Activated CD4-positive, alpha-beta T cell treated with anti-CD3 and anti-CD28 coated beads, Interleukin-2, amount 50 U/mL, for 4 hours (primary cell): ENCODE data around the gene MYH16.
"Not testable (repeated sequence)": the region's sequence is repeated elsewhere in the genome, so short reads cannot be mapped to it uniquely, and the experiment has no call there.

Source experiments
- DNase-seq, 2 experiments: peaks; one replicate each; pipeline ENCODE4 v3.0.0-alpha.2; 2020

MYH16 gene

DNA sequence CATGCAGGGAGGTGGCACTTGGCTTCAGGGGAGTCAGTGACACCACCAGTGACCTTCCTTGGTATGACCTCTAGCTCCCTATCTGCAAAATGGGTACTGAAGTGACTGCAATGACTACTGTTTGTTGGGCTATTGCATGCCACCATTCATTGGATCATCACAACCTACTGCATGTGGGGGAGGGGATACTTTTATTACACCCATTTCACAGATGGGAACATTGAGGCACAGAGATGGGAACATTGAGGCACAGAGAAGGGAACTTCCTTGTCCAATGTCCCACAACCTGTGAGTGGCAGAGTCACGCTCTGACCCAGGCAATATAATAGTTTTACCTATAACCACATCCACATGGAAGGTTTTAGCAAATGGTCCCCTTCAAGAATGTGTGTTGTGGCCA lies 12.2 kb upstream of the MYH16 start:
- no peak for DNase-seq

DNA sequence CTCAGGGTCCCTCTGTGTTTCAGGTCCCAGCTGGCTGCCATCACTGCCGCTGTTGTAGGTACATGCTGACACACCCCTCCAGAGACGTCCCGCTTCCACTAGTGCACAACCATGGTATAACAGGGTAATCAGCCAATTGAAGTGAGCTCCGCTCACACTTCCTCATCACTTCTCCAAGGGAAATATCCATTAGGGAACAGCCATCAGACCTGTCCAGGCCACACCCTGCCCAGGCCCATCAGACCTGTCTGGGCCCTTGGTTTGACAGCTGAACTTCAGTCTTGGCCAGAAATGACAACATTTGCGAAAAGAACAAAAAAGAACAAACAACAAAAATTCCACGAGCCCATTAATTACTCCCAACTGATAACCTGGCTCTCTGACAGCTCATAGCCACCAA lies 11.0 kb upstream of the MYH16 start:
- no peak for DNase-seq

DNA sequence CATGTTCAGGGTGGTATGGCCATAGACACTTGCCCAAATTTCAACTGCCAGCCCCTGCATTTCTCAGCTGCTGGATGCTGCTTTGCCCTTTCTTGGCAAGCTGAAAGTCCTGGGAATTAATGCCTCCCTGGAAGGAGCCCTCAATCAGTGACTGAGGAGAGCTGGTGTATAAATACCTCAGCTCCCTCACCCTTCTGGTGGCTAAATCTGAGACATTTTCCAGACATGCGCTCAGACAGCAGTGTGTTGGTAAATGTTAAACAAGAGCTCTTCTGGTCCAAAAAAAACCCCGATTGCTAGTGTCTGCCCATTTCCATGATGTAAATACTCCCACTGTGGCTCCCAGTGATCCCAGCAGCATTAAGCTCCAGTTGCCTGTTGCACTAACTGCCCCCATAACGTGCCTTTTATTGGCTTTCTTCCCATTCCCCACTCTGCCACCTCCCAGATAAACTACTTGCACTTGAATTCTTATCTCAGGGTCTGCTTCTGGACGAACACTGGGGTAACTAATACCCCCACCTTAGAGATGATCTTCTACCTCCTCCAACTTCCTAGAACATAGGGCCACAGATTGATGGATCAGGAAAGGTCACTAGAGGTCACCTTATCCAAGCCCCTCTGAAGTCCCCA lies 6.7 kb upstream of the MYH16 start:
- no peak for DNase-seq

- no peak for DNase-seq
These were observed 5.2 kb upstream of the MYH16 start for GRCh38 chr7:99267481-99267840.

- no peak for DNase-seq
These were observed 4.6 kb upstream of the MYH16 start for GRCh38 chr7:99267841-99268576.

DNA sequence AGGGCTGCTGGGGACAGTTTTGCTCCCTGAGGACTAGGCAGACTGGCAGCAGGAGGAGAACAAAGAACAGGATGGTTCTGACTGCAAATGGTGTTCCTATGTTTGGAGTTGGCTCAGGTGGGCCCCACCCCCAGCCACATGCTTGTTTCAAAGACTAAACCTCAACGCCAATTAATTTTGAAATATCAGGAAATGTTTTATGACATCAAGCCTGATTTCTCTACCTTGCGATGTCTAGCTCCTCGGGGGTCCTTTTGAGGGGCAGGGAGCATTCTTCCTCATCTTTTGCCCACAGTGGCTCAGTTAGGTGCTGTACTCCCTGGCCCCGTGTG lies 4.1 kb upstream of the MYH16 start:
- no peak for DNase-seq

GRCh38 chr7:99270702-99271101 lies 1.9 kb upstream of the MYH16 start:
- DNase-seq, result no peak

GRCh38 chr7:99273561-99273960 lies 922 bp downstream of the MYH16 start:
- DNase-seq, result not testable (repeated sequence)

DNA sequence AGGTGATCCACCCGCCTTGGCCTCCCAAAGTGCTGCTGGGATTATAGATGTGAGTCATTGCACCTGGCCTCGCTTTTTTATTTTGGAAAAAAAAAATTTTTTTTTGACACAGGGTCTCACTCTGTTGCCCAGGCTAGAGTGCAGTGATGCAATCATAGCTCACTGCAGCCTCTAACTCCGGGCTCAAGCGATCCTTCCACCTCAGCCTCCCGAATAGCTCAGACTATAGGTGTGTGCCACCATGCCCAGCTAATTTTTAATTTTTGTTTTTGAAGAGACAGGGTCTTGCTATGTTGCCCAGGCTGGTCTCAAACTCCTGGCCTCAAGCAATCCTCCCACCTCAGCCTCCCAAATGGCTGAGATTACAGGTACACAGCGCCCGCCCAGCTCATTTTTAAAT lies 2.3 kb downstream of the MYH16 start:
- not testable (repeated sequence) for DNase-seq

- no peak for DNase-seq
These were observed 2.9 kb downstream of the MYH16 start for GRCh38 chr7:99275496-99275895.

DNA sequence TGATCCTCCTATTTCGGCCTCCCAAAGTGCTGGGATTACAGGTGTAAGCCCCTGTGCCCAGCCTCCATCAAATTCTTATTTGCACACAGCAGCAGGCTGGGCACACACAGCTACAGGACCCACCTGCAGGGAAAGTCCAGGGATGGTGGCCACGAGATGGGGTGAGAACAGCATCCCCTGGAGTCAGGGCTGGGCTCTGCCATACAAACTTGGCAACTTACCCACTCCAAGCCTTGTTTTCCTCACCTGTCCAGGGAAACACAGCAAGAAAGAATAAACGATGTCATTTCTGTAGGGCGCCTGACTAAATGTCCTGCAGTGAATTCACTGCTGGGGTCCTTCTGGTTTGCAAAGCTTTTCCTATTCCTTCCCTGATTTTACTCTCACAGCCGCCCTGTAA lies 5.5 kb downstream of the MYH16 start:
- no peak for DNase-seq

- DNase-seq, result not testable (repeated sequence)
These were observed 11.5 kb downstream of the MYH16 start for GRCh38 chr7:99284165-99284564.

DNA sequence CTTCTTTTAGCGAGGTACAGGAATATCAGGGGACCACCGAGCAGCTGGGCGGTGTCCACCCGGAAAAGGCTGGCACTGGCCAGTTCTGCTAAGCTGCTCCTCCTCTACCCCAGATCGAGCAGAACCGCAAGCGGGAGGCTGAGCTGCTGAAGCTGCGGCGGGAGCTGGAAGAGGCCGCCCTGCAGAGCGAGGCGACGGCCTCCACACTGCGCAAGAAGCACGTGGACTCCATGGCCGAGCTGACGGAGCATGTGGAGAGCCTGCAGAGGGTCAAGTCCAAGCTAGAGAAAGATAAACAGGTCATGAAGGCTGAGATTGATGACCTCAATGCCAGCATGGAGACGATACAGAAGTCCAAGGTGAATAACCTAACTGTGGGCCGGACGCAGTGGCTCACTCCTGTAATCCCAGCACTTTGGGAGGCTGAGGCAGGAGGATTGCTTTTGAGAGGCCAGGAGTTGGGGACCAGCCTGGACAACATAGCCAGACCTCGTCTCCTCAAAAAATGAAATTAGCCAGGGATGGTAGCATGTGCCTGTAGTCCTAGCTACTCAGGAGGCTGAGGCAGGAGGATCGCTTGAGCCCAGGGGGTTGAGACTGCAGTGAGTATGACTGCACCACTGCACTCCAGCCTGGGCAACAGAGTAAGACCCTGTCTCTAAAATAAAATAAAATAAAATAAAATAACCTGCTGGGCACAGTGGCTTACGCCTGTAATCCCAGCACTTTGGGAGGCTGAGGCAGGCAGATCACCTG lies 15.3 kb downstream of the MYH16 start:
- DNase-seq, result no peak

GRCh38 chr7:99289185-99289584 lies 16.5 kb downstream of the MYH16 start:
- DNase-seq, result no peak

DNA sequence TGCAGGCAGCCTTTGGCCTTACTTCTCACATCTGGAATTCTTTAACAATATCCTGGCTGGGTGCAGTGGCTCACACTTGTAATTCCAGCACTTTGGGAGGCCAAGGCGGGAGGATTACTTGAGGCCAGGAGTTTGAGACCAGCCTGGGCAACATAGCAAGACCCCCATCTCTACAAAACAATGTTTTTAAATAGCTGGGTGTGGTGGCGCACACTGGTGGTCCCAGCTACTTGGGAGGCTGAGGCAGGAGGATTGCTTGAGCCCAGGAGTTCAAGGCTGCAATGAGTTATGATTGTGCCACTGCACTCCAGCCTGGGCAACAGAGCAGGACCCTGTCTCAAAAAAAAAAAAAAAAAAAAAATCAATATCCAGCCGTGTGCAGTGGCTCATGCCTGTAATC lies 17.5 kb downstream of the MYH16 start:
- not testable (repeated sequence) for DNase-seq

DNA sequence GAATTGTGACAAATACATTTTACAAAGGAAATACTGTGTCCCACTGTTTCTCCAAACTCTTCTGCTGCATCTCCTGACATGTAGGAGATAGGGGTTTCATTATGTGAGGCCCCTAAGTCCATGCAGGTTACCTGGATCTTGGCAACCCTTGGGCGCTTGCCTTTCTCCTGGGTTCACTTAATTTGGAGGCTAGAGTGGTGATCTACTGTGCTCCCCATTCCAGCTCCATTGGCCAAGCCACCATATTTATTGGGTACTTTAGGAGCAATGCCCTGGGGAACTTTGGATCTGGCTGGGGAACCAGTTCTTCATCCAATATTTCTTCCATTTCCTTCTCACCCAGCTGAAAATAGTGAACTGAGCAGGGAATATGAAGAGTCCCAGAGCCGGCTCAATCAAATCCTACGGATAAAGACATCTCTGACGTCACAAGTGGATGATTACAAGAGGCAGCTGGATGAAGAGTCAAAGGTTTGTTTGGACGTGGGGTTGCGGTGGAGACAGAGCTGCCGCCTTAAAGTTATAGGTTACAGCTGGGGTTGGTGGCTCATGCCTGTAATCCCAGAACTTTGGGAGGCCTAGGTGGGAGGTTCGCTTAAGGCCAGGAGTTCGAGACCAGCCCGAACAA lies 18.5 kb downstream of the MYH16 start:
- DNase-seq, result no peak

- DNase-seq, result no peak
These were observed 19.5 kb downstream of the MYH16 start for GRCh38 chr7:99292127-99292526.

DNA sequence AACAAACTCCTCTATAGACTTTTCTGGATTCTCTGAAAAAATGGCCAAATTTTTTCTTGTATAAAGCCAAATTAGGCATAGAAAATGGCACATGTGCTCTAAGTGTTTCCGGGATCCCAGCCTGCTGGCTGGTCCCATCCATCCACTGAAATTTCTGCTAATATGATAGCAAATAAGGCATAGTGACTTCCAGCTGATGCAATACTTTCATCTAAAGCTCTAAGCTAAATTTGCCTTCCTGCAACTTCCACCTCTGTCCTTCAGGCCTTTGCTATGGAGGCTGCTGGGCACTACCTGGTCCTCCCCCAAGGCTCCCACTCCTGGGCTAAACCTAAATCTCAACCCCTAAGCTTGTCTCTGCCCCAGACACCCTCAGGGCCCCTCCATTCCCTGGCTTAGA lies 20.5 kb downstream of the MYH16 start:
- no peak for DNase-seq

DNA sequence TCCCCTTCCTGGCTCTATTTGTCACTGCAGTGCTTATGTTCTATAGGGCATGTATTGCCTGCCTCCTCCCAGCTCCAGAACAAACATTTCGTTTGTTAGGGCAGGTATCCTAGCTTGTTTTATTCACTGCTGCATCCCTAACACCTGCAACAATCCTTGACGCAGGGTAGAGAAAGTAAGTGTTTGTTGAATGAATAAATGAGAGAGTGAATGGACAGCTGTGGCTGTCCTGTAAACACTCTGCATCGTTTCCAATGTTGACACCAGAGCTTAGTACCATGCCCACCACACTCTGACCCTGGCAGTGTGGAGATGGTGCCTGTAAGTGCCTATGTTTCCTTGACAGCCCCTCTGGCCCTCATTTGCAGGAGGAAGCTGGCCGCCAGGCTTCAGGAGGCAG lies 21.0 kb downstream of the MYH16 start:
- no peak for DNase-seq

- DNase-seq, result no peak
These were observed 23.8 kb downstream of the MYH16 start for GRCh38 chr7:99296471-99296870.

GRCh38 chr7:99301496-99301895 lies 28.9 kb downstream of the MYH16 start:
- no peak for DNase-seq

- DNase-seq, result no peak
These were observed 33.0 kb downstream of the MYH16 start for GRCh38 chr7:99305473-99306260.

DNA sequence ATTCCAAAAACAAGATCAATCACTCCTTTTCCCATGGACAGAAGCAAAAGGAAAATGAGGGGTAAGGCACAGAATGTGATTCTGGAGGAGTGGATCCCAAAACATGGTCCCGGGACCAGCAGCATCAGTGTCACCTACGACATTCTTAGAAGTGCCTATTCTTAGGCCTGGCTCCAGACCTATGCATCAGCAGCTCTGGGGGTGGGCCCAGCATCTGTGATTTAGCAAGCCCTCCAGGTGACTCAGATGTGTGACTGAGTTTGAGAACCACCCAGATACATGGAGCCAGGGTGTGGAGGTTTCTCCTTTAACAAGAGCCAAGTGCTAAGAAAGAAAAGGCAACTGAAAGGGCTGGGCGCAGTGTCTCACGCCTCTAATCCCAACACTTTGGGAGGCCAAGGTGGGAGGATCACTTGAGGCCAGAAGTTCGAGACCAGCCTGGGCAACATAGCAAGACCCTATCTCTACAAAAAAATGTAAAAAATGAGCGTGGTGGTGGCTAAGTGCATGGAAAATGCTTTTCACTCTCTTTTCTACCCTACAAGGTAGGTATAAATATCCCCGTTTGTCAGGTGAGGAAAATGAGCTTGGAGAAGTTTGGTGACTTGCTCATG lies 35.9 kb downstream of the MYH16 start:
- no peak for DNase-seq
